AG10803 (cell line): ENCODE measurements around the gene GHR.

Experiments
- DNase-seq: peaks from one replicate; pipeline ENCODE4 v3.0.0; 2010; ENCODE audit warnings: low read depth
- H3K4me3 ChIP-seq: 2 replicates; pipeline ENCODE4 v1.5.1; 2011; ENCODE audit warnings: mild to moderate bottlenecking, low read length, control low read depth
- CTCF ChIP-seq: conservative IDR thresholded peaks from 2 replicates; pipeline ENCODE4 v1.5.1; 2011; ENCODE audit warnings: mild to moderate bottlenecking, low read length, control low read depth, inconsistent platforms

Gene GHR

DNA sequence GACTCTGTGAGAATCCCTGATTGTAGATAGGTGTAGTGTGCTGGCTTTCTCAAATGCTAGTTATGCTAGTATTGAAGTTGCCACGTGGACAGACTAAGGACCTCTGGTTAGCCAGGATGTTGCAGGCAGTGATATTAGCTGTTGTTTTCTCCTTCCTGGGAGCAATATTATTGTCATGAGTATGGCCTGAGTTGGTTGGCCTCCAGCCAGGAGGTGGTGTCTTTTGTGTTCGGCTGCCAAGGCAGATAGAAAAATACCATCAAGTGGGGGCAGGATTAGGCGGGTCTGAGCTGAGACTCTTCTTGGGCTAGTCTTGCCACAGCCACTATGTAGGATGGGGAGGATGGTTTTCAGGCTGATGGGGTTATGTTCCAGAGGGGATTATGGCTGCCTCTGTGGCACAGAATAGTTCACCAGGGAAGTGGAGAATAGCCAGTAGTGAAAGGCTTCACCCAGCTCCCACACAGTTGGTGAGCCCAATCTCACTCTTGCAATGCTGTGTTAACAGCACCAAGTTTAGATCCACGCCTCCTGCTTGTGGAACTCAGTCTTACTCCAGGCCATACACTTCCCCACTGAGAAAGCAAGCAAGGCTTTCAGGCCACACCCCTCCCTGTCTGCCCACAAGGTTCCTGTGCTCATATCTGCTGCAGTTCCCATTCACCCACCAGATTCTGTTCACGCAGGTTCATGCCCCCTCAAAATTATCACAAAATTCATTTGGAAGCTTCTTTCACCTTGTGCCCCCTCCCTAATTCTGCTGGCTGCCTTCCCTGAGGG lies 31.2 kb downstream of the GHR start:
- no peak for TF ChIP-seq CTCF

GRCh38 chr5:42461033-42461432 lies 37.8 kb downstream of the GHR start:
- TF ChIP-seq CTCF = no peak
- H3K4me3 ChIP-seq = no peak overlapping the region
- no peak for DNase-seq

More for the DNA sequence above, 31.2 kb downstream of the GHR start:
- DNase-seq = no peak
- H3K4me3 ChIP-seq = no peak overlapping the region

GRCh38 chr5:42461507-42461906 lies 38.3 kb downstream of the GHR start:
- no peak overlapping the region for H3K4me3 ChIP-seq
- TF ChIP-seq CTCF = no peak
- DNase-seq = no peak

- TF ChIP-seq CTCF = no peak
- no peak overlapping the region for H3K4me3 ChIP-seq
Observed at GRCh38 chr5:42462083-42462482, 38.8 kb downstream of the GHR start.

GRCh38 chr5:42467572-42467971 lies 44.3 kb downstream of the GHR start:
- no peak for DNase-seq
- no peak for TF ChIP-seq CTCF

More at GRCh38 chr5:42462083-42462482, 38.8 kb downstream of the GHR start:
- no peak for DNase-seq

DNA sequence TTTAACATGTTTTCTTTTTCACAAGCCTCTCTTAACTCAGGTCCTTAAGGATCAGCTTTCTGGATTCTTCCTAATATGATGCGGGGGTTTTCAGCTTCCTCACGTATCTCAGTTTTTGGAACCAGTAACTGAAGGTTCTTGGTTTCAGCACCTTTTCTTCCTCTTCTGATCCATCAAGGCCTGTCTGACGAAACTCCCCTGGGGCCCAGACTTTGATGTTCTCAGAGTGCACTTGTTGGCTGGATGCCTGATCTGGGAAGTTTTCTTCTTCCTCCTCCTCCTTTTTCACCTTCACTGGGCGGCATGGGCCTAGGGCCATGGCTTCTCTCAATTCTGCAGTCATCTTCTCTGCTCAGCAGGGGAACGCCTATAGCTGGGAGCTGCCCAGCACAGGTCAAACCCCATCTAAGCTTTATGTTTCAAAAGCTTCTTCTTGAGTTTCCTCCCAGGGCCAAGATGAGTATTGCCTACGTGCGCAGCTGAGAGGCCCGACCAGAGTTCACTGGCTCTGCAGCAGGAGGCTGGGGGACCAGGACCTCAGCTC lies 44.8 kb downstream of the GHR start:
- no peak for TF ChIP-seq CTCF
- H3K4me3 ChIP-seq = no peak overlapping the region
- DNase-seq = no peak

More at GRCh38 chr5:42467572-42467971, 44.3 kb downstream of the GHR start:
- no peak overlapping the region for H3K4me3 ChIP-seq

- no peak for TF ChIP-seq CTCF
- no peak overlapping the region for H3K4me3 ChIP-seq
- no peak for DNase-seq
Observed at GRCh38 chr5:42483472-42484154, 60.4 kb downstream of the GHR start.
